ENCODE results near the gene SOX5.

Gene SOX5

GRCh38 chr12:23482571-23482970 lies 466.9 kb downstream of the SOX5 start:
- DNase-seq (ENCODE audit: low spot score): no peak
